Thyroid gland (tissue), 4 donors: ENCODE data around the gene SLC5A3. TPM values are rescaled to one million over a fixed set of nuclear protein-coding genes. Genes with fewer than 3 reads are reported as not detected.

Experiments used
- DNase-seq, 2 donors: peaks; one replicate each; pipeline ENCODE4 v3.0.0-alpha.2; 2019
- H3K27ac ChIP-seq, 3 donors: fragments of 200-600 bp; sonication (generic); 1 replicate in 2 of 3; 2 replicates in 1 of 3; pipeline ENCODE4 v1.5.1; 2016 to 2019; ENCODE audit warnings: mild to moderate bottlenecking in 1 of 3, moderate library complexity in 1 of 3
- H3K27me3 ChIP-seq: fragments of 200-600 bp; sonication (generic); one replicate; pipeline ENCODE4 v1.5.1; 2019
- H3K36me3 ChIP-seq, 2 donors: fragments of 200-600 bp; sonication (generic); one replicate each; pipeline ENCODE4 v1.5.1; 2016 to 2019
- H3K4me1 ChIP-seq, 2 donors: fragments of 200-600 bp; sonication (generic); one replicate each; pipeline ENCODE4 v1.5.1; 2017 to 2019
- H3K4me3 ChIP-seq, 3 donors: fragments of 200-600 bp; sonication (generic); replicated peaks in 1 of 3; 1 replicate in 2 of 3; 2 replicates in 1 of 3; pipeline ENCODE4 v1.5.1; 2016; ENCODE audit warnings: mild to moderate bottlenecking in 1 of 3
- H3K9me3 ChIP-seq: fragments of 200-600 bp; sonication (generic); one replicate; pipeline ENCODE4 v1.5.1; 2017
- CTCF ChIP-seq, 6 experiments: fragments of 200-600 bp in 3 of 6; fragments of 450-650 bp in 3 of 6; sonication (generic) in 3 of 6; IDR thresholded peaks; one replicate each; pipeline ENCODE4 v1.5.1; 2016 to 2019; ENCODE audit warnings: antibody characterized with exemption in 6 of 6, mild to moderate bottlenecking in 2 of 6, inconsistent platforms in 1 of 6, moderate library complexity in 1 of 6
- POLR2A ChIP-seq, 2 donors: fragments of 450-650 bp; IDR thresholded peaks; one replicate each; pipeline ENCODE4 v1.6.1; 2017; ENCODE audit warnings: antibody characterized with exemption in 2 of 2, mild to moderate bottlenecking in 2 of 2, moderate library complexity in 1 of 2
- WGBS, 2 donors: methylation state at CpG; one replicate each; pipeline ENCODE4 v1.1.5; 2017; 5-methylcytosine and 5-hydroxymethylcytosine counted together
- intact Hi-C: fragments of 100-400 bp; cut with DNase I; formaldehyde crosslinking; loops from one replicate; pipeline ENCODE4 v1.15.1; 2023
- total RNA-seq, 4 donors: library from RNA; depleted of rRNA; stranded (reverse); fragments of >200 nt; gene quantifications; one replicate each; pipeline ENCODE4 v1.2.3, GENCODE V29; 2016

Gene SLC5A3
- total RNA-seq, 4 donors from 2014 or later: 125 to 171 (median 161) TPM

- Histone ChIP-seq H3K4me3 (no peak overlapping the region), H3K9me3 (no peaks in the 10 kb centered on the region), H3K36me3 (no peaks in the 10 kb centered on the region), H3K4me1 (peaks cover 5 to 8% of the 10 kb centered on the region in 2 donors), H3K27me3 (no peaks in the 10 kb centered on the region), H3K27ac (no peak overlapping the region)
- no peak for DNase-seq
- TF ChIP-seq POLR2A (IDR thresholded peaks at IDR 0.05) (no peak), CTCF (IDR thresholded peaks at IDR 0.05) (no peak)
- 92 to 96% methylated on average over 6 of the region's 6 CpGs for WGBS, 2 donors
- intact Hi-C loops: no loop called here
Measured at GRCh38 chr21:34112316-34113033, 39.1 kb downstream of the SLC5A3 start.

GRCh38 chr21:34113842-34114241 is 40.5 kb downstream of the SLC5A3 start:
- no peak overlapping the region for H3K4me3 ChIP-seq
- H3K9me3 ChIP-seq: no peaks in the 10 kb centered on the region
- H3K36me3 ChIP-seq: no peaks in the 10 kb centered on the region
- no peak for DNase-seq
- no peak overlapping the region for H3K27ac ChIP-seq
- H3K4me1 ChIP-seq: peaks cover 5 to 8% of the 10 kb centered on the region in 2 donors
- intact Hi-C loops: no loop called here
- no peaks in the 10 kb centered on the region for H3K27me3 ChIP-seq
- 47 to 56% methylated on average over 2 of the region's 2 CpGs for WGBS, 2 donors
- no peak for TF ChIP-seq CTCF (IDR thresholded peaks at IDR 0.05)
- TF ChIP-seq POLR2A (IDR thresholded peaks at IDR 0.05): no peak

GRCh38 chr21:34115160-34115559 is 41.8 kb downstream of the SLC5A3 start:
- TF ChIP-seq POLR2A (IDR thresholded peaks at IDR 0.05) (no peak), CTCF (IDR thresholded peaks at IDR 0.05) (no peak)
- WGBS, 2 donors: 72 to 84% methylated on average over 1 of the region's 1 CpG
- Histone ChIP-seq H3K4me1 (peaks cover 5 to 8% of the 10 kb centered on the region in 2 donors), H3K27me3 (no peaks in the 10 kb centered on the region), H3K4me3 (no peak overlapping the region), H3K36me3 (no peaks in the 10 kb centered on the region), H3K27ac (no peak overlapping the region), H3K9me3 (no peaks in the 10 kb centered on the region)
- DNase-seq: no peak
- intact Hi-C loops: no loop called here

- Histone ChIP-seq H3K27me3 (no peaks in the 10 kb centered on the region), H3K4me3 (no peak overlapping the region), H3K9me3 (no peaks in the 10 kb centered on the region), H3K4me1 (peaks cover 5 to 15% of the 10 kb centered on the region in 2 donors), H3K36me3 (no peaks in the 10 kb centered on the region), H3K27ac (no peak overlapping the region)
- WGBS, 2 donors: 92 to 93% methylated on average over 3 of the region's 3 CpGs
- TF ChIP-seq CTCF (IDR thresholded peaks at IDR 0.05): no peak
- no peak for TF ChIP-seq POLR2A (IDR thresholded peaks at IDR 0.05)
- intact Hi-C loops: no loop called here
- no peak for DNase-seq
Measured at GRCh38 chr21:34116569-34116968, 43.2 kb downstream of the SLC5A3 start.

GRCh38 chr21:34120867-34121266 is 47.5 kb downstream of the SLC5A3 start:
- 70 to 87% methylated on average over 2 of the region's 2 CpGs for WGBS, 2 donors
- intact Hi-C loops: no loop called here

More at GRCh38 chr21:34120867-34121266, 47.5 kb downstream of the SLC5A3 start:
- no peak for DNase-seq
- TF ChIP-seq CTCF (IDR thresholded peaks at IDR 0.05) (no peak), POLR2A (IDR thresholded peaks at IDR 0.05) (no peak)
- no peak overlapping the region for H3K27ac ChIP-seq
- H3K36me3 ChIP-seq: peaks cover 0 to under 1% of the 10 kb centered on the region in 2 donors
- no peaks in the 10 kb centered on the region for H3K27me3 ChIP-seq
- H3K9me3 ChIP-seq: no peaks in the 10 kb centered on the region
- peaks cover 19 to 40% of the 10 kb centered on the region in 2 donors for H3K4me1 ChIP-seq
- no peak overlapping the region for H3K4me3 ChIP-seq
